Gastrocnemius medialis (tissue), 4 donors: ENCODE results near the gene LZTFL1.

Experiments used
- POLR2A ChIP-seq, 2 donors: fragments of 450-650 bp; IDR thresholded peaks; one replicate each; pipeline ENCODE4 v1.6.1; 2017; ENCODE audit warnings: antibody characterized with exemption in 2 of 2, mild to moderate bottlenecking in 2 of 2, moderate library complexity in 2 of 2
- TF ChIP-seq, protein P1 (sequence below), 5 experiments: fragments of 450-650 bp in 3 of 5; fragments of 200-600 bp in 2 of 5; sonication (generic) in 2 of 5; IDR thresholded peaks in 4 of 5; conservative IDR thresholded peaks in 1 of 5; 1 replicate in 4 of 5; 2 replicates in 1 of 5; pipeline ENCODE4 v1.5.1; 2016 to 2019; ENCODE audit warnings: antibody characterized with exemption in 5 of 5, mild to moderate bottlenecking in 3 of 5, moderate library complexity in 3 of 5

DNA sequence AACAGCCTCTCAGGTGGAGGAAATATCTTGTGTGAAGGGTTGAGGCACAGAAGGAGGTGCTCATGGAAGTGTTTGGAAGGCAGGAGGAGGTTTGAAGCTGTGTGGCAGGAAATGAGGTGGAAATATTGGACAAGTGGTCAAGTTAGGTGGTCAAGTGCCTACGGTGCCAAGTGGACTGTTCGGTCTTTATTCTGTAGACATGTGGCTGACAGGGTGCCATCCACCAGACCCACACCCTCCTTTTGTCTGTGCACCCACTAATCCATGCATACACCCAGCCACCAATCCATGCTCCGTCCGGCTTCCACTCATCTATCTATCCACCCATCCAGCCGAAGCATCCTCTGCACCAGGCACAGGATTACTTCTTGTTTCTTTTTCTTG lies 47.8 kb downstream of the LZTFL1 start:
- TF ChIP-seq POLR2A (IDR thresholded peaks at IDR 0.05), result no peak
- TF ChIP-seq, protein P1, sequence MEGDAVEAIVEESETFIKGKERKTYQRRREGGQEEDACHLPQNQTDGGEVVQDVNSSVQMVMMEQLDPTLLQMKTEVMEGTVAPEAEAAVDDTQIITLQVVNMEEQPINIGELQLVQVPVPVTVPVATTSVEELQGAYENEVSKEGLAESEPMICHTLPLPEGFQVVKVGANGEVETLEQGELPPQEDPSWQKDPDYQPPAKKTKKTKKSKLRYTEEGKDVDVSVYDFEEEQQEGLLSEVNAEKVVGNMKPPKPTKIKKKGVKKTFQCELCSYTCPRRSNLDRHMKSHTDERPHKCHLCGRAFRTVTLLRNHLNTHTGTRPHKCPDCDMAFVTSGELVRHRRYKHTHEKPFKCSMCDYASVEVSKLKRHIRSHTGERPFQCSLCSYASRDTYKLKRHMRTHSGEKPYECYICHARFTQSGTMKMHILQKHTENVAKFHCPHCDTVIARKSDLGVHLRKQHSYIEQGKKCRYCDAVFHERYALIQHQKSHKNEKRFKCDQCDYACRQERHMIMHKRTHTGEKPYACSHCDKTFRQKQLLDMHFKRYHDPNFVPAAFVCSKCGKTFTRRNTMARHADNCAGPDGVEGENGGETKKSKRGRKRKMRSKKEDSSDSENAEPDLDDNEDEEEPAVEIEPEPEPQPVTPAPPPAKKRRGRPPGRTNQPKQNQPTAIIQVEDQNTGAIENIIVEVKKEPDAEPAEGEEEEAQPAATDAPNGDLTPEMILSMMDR (IDR thresholded peaks at IDR 0.05 in 4 of 5, conservative IDR thresholded peaks at IDR 0.05 in 1 of 5), result no peak
